RWPE2 (cell line): ENCODE measurements around the gene ACY1.
A peak's percentile ranks its signal among the peaks of the same experiment; 100 is the strongest.

Experiments
- ATAC-seq: fragments of 200-7000 bp; cut with Tn5 transposase; 3 replicates; pipeline ENCODE4 v1.9.1; 2021; ENCODE audit warnings: low read depth
- DNase-seq: peaks from one replicate; pipeline ENCODE4 v3.0.0-alpha.2; 2020; ENCODE audit warnings: low spot score
- H3K27ac ChIP-seq: fragments of 450-650 bp; 2 replicates; pipeline ENCODE4 v1.5.1; 2017; ENCODE audit warnings: mild to moderate bottlenecking; ENCODE audit not compliant: poor library complexity, severe bottlenecking
- H3K27me3 ChIP-seq: fragments of 250-450 bp; sonication (Bioruptor Pico); 2 replicates; pipeline ENCODE4 v1.5.1; 2021; ENCODE audit warnings: mild to moderate bottlenecking, moderate library complexity; ENCODE audit not compliant: insufficient read depth, poor library complexity, severe bottlenecking
- H3K36me3 ChIP-seq: fragments of 250-450 bp; sonication (Bioruptor Pico); 2 replicates; pipeline ENCODE4 v1.5.1; 2020; ENCODE audit warnings: low read depth, mild to moderate bottlenecking, moderate library complexity
- H3K4me1 ChIP-seq: fragments of 250-450 bp; sonication (Bioruptor Pico); 2 replicates; pipeline ENCODE4 v1.5.1; 2021; ENCODE audit warnings: mild to moderate bottlenecking, moderate library complexity; ENCODE audit not compliant: insufficient read depth, poor library complexity, severe bottlenecking
- H3K4me3 ChIP-seq: fragments of 250-450 bp; sonication (Bioruptor Pico); 2 replicates; pipeline ENCODE4 v1.5.1; 2021; ENCODE audit warnings: mild to moderate bottlenecking, moderate library complexity; ENCODE audit not compliant: severe bottlenecking
- H3K9me3 ChIP-seq: fragments of 250-450 bp; sonication (Bioruptor Pico); 2 replicates; pipeline ENCODE4 v1.5.1; 2021; ENCODE audit warnings: mild to moderate bottlenecking, moderate library complexity; ENCODE audit not compliant: severe bottlenecking
- CTCF ChIP-seq: fragments of 450-650 bp; IDR thresholded peaks from one replicate; pipeline ENCODE4 v1.5.1; 2017; ENCODE audit warnings: mild to moderate bottlenecking, moderate library complexity; ENCODE audit not compliant: poor library complexity, severe bottlenecking

Gene ACY1

GRCh38 chr3:51977446-51978142 lies 5.7 kb upstream of the ACY1 start:
- DNase-seq (no peak), ATAC-seq (0 out of 3 replicates have a peak, but pooled peaks have one; percentile 6)
- H3K27me3 ChIP-seq = no peaks in the 10 kb centered on the region
- H3K4me1 ChIP-seq = peaks cover 16% of the 10 kb centered on the region
- H3K36me3 ChIP-seq = no peaks in the 10 kb centered on the region
- peak overlapping the region; percentile 21 for H3K27ac ChIP-seq
- TF ChIP-seq CTCF = no peak
- H3K9me3 ChIP-seq = no peaks in the 10 kb centered on the region
- no peak overlapping the region for H3K4me3 ChIP-seq

GRCh38 chr3:51978143-51978502 lies 5.2 kb upstream of the ACY1 start:
- DNase-seq = no peak
- no peak for ATAC-seq
- Histone ChIP-seq H3K4me3 (no peak overlapping the region), H3K9me3 (no peaks in the 10 kb centered on the region), H3K27ac (peak overlapping the region; percentile 21), H3K27me3 (no peaks in the 10 kb centered on the region), H3K36me3 (no peaks in the 10 kb centered on the region), H3K4me1 (peaks cover 16% of the 10 kb centered on the region)
- TF ChIP-seq CTCF = no peak

DNA sequence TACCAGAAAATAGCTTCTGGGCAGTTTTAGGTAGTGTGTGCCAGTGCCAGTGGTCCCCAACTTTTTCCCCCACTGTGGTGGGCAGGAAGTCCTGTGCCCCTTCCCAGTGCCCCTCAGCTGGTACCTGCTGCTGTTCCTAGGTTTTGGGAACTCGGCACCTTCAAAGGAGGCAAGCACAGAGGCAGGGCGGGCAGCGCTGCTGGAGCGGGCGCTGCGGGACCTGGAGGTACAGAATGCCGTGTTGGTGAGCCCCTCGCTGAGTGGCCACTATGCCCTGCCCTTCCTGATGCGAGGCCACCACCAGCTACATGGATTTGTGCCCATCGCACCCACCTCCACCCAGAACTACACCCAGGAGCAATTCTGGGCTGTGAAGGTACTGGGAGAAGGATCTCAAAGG lies 3.1 kb upstream of the ACY1 start:
- Histone ChIP-seq H3K27ac (no peak overlapping the region), H3K27me3 (no peaks in the 10 kb centered on the region), H3K36me3 (no peaks in the 10 kb centered on the region), H3K9me3 (no peaks in the 10 kb centered on the region), H3K4me1 (peaks cover 13% of the 10 kb centered on the region), H3K4me3 (no peak overlapping the region)
- no peak for TF ChIP-seq CTCF
- no peak for DNase-seq
- ATAC-seq = no peak

GRCh38 chr3:51982352-51982837 lies 940 bp upstream of the ACY1 start:
- Histone ChIP-seq H3K9me3 (no peaks in the 10 kb centered on the region), H3K27ac (peak overlapping the region; percentile 84), H3K36me3 (no peaks in the 10 kb centered on the region), H3K4me1 (peaks cover 9% of the 10 kb centered on the region), H3K4me3 (peak overlapping the region; percentile 37), H3K27me3 (no peaks in the 10 kb centered on the region)
- peak; percentile 46 for ATAC-seq
- no peak for DNase-seq
- peak; percentile 67 for TF ChIP-seq CTCF

- TF ChIP-seq CTCF = no peak
- DNase-seq (no peak), ATAC-seq (no peak)
- Histone ChIP-seq H3K27me3 (no peaks in the 10 kb centered on the region), H3K9me3 (no peaks in the 10 kb centered on the region), H3K4me1 (peaks cover 5% of the 10 kb centered on the region), H3K4me3 (peak overlapping the region; percentile 37), H3K27ac (peak overlapping the region; percentile 84), H3K36me3 (no peaks in the 10 kb centered on the region)
Observed at GRCh38 chr3:51983578-51984268, 388 bp downstream of the ACY1 start.
